Cardiac fibroblast (primary cell): ENCODE measurements around the gene MEG3.

Experiments used
- DNase-seq, 2 donors: peaks; one replicate each; pipeline versions ENCODE4 v3.0.0 to v3.0.0-alpha.2; 2010; ENCODE audit warnings: low read depth in 2 of 2
- H3K4me3 ChIP-seq, 2 donors: replicated peaks in 1 of 2; 1 replicate in 1 of 2; 2 replicates in 1 of 2; pipeline ENCODE4 v1.5.1; 2011; ENCODE audit warnings: low read depth in 2 of 2, low read length in 2 of 2, mild to moderate bottlenecking in 2 of 2, moderate library complexity in 1 of 2
- CTCF ChIP-seq: IDR thresholded peaks from one replicate; pipeline ENCODE4 v1.5.1; 2011; ENCODE audit warnings: low read depth, mild to moderate bottlenecking, low read length, inconsistent platforms

MEG3 gene

GRCh38 chr14:100841066-100841760 is 15.3 kb downstream of the MEG3 start:
- no peak for DNase-seq
- H3K4me3 ChIP-seq: no peak overlapping the region
- no peak for TF ChIP-seq CTCF

- no peak for TF ChIP-seq CTCF
- no peak overlapping the region for H3K4me3 ChIP-seq
- no peak for DNase-seq
Observed at GRCh38 chr14:100841761-100842403, 16.0 kb downstream of the MEG3 start.

- no peak for TF ChIP-seq CTCF
- peak; percentile 70 to 78 for DNase-seq
- H3K4me3 ChIP-seq: no peak overlapping the region
Observed at GRCh38 chr14:100842799-100843198, 16.9 kb downstream of the MEG3 start.

GRCh38 chr14:100844082-100844408 is 18.1 kb downstream of the MEG3 start:
- no peak for TF ChIP-seq CTCF
- H3K4me3 ChIP-seq: no peak overlapping the region
- no peak for DNase-seq

GRCh38 chr14:100844421-100844820 is 18.5 kb downstream of the MEG3 start:
- no peak overlapping the region for H3K4me3 ChIP-seq
- no peak for DNase-seq
- no peak for TF ChIP-seq CTCF

GRCh38 chr14:100844846-100845245 is 18.9 kb downstream of the MEG3 start:
- no peak overlapping the region for H3K4me3 ChIP-seq
- TF ChIP-seq CTCF: no peak
- no peak for DNase-seq
